Measurements from ENCODE around the gene PSMG4. TPM values are rescaled to one million over a fixed set of nuclear protein-coding genes. Genes with fewer than 3 reads are reported as not detected.

Gene PSMG4
- total RNA-seq, 1 donor from 2014 or later, result 9.7 TPM

DNA sequence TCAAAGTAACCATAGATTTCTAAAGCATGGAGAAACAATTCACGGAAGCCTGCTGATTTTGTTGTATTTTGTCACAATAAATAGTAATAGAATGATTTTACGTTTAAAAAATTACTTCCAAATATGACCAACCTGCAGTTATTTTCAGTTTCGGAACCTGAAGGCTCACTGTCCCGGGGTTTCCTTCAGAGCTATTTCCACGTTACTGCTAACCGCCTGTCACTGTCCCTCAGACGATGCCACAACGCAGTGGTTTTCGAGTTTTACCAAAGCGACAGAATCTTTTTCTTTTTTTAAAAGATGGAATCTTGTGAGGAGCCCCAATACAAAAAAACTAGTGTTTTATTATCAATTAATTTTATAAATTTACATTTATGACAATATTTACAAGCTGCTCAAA lies 40.5 kb downstream of the PSMG4 start:
- H3K9me3 Mint-ChIP-seq (ENCODE audit: unreplicated experiment), result no peaks in the 10 kb centered on the region
- no peak for DNase-seq (ENCODE audit: low spot score)
- TF ChIP-seq, protein P1, sequence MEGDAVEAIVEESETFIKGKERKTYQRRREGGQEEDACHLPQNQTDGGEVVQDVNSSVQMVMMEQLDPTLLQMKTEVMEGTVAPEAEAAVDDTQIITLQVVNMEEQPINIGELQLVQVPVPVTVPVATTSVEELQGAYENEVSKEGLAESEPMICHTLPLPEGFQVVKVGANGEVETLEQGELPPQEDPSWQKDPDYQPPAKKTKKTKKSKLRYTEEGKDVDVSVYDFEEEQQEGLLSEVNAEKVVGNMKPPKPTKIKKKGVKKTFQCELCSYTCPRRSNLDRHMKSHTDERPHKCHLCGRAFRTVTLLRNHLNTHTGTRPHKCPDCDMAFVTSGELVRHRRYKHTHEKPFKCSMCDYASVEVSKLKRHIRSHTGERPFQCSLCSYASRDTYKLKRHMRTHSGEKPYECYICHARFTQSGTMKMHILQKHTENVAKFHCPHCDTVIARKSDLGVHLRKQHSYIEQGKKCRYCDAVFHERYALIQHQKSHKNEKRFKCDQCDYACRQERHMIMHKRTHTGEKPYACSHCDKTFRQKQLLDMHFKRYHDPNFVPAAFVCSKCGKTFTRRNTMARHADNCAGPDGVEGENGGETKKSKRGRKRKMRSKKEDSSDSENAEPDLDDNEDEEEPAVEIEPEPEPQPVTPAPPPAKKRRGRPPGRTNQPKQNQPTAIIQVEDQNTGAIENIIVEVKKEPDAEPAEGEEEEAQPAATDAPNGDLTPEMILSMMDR (IDR thresholded peaks at IDR 0.05; ENCODE audit: unreplicated experiment), result no peak
- no peak overlapping the region for H3K4me3 Mint-ChIP-seq (ENCODE audit: unreplicated experiment)
- H3K27ac Mint-ChIP-seq (ENCODE audit: unreplicated experiment), result no peak overlapping the region
- peaks cover 2% of the 10 kb centered on the region for H3K27me3 Mint-ChIP-seq (ENCODE audit: unreplicated experiment)
- peaks cover 20% of the 10 kb centered on the region for H3K36me3 Mint-ChIP-seq (ENCODE audit: low read depth, unreplicated experiment)
- peaks cover 2% of the 10 kb centered on the region for H3K4me1 Mint-ChIP-seq (ENCODE audit: unreplicated experiment)

DNA sequence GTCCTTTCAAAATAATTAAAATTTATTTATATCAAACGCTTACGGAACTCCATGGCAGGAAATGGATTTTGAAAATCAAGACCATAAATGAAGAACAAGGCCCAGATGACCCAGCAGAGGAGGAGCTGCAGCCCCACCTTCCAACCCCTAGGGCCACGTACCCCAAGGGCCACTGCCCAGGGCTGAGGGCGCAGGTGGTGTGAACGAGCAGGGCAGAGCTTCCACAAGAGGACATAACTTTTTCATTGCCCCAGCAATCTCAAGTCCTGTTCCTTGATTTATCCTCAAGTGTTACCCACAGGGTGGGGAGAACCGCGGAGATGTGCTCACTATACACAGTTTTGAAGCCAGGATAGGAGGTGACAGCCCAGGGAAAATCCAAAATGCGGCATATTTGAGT lies 42.8 kb downstream of the PSMG4 start:
- Mint-ChIP-seq H3K27ac (ENCODE audit: unreplicated experiment) (no peak overlapping the region), H3K36me3 (ENCODE audit: low read depth, unreplicated experiment) (peaks cover 31% of the 10 kb centered on the region), H3K27me3 (ENCODE audit: unreplicated experiment) (peaks cover 4% of the 10 kb centered on the region), H3K9me3 (ENCODE audit: unreplicated experiment) (peaks cover 4% of the 10 kb centered on the region), H3K4me3 (ENCODE audit: unreplicated experiment) (no peak overlapping the region), H3K4me1 (ENCODE audit: unreplicated experiment) (peaks cover 2% of the 10 kb centered on the region)
- TF ChIP-seq, protein P1 (IDR thresholded peaks at IDR 0.05; ENCODE audit: unreplicated experiment), result no peak
- DNase-seq (ENCODE audit: low spot score), result no peak

DNA sequence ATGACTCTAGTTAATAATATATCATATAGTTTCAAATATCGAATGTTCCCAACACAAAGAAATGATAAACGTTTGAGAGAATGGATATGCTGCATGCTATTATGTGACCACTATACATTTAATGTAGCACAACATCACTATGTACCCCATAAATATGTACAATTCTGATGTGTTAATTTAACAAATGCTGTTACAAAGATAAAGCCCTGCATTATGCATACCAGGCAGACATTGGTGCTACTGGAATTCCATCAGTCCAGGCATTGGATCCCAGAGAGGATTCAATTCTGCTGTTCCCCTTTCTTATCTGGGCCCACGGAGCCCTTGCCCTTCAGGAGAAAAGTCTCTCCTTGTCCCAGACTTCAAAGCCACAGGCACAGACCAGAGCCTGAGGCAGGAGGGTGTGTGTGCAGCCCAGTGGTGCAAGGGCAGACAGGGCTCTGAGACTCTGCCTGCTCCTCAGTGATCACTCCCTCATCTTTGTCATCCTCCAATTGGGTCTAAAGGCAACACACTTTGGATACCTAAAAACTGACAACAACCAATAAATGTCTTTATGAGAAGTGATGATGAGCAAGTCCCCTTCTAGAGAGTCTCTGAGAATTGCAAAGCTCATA lies 45.2 kb downstream of the PSMG4 start:
- H3K4me1 Mint-ChIP-seq (ENCODE audit: unreplicated experiment), result peaks cover 2% of the 10 kb centered on the region
- peaks cover 4% of the 10 kb centered on the region for H3K9me3 Mint-ChIP-seq (ENCODE audit: unreplicated experiment)
- no peak overlapping the region for H3K4me3 Mint-ChIP-seq (ENCODE audit: unreplicated experiment)
- peaks cover 37% of the 10 kb centered on the region for H3K36me3 Mint-ChIP-seq (ENCODE audit: low read depth, unreplicated experiment)
- TF ChIP-seq, protein P1 (IDR thresholded peaks at IDR 0.05; ENCODE audit: unreplicated experiment), result no peak
- no peak for DNase-seq (ENCODE audit: low spot score)
- H3K27me3 Mint-ChIP-seq (ENCODE audit: unreplicated experiment), result peaks cover 6% of the 10 kb centered on the region
- H3K27ac Mint-ChIP-seq (ENCODE audit: unreplicated experiment), result no peak overlapping the region

DNA sequence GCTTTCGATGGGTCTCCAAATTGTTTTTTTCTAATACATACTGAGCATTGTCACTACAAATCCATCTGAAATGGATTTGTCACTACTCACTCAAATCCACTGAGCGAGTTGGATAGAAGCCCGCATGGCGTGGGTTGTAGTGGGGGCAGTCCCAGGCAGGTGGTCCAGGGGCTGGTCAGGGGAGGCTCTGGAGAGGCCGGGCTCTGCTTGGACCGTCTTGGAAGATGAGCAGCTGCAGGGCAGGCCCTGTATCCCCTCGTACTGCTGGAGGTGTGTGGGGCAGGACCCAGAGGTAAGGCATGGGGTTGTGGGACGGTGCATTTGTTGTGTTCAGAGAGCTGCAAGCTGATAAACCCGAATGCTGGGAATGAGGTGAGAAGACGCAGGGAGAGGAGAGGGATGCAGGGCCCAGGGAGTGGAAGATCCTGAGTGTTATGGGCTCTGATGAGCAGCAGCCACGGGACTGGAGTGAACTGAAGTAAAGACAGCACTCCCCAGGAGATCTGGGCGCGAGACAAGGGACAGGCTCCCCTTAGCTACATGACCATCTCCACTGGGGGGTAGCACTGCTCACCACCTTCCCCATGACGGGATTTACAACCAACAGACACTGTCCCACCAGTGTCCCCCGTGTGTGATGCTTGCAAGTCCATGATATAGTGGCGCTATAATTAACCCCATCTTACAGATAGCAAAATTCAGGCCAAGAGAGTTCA lies 45.9 kb downstream of the PSMG4 start:
- DNase-seq (ENCODE audit: low spot score), result no peak
- TF ChIP-seq, protein P1 (IDR thresholded peaks at IDR 0.05; ENCODE audit: unreplicated experiment), result no peak
- H3K9me3 Mint-ChIP-seq (ENCODE audit: unreplicated experiment), result peaks cover 4% of the 10 kb centered on the region
- peaks cover 37% of the 10 kb centered on the region for H3K36me3 Mint-ChIP-seq (ENCODE audit: low read depth, unreplicated experiment)
- peaks cover 6% of the 10 kb centered on the region for H3K27me3 Mint-ChIP-seq (ENCODE audit: unreplicated experiment)
- peaks cover 2% of the 10 kb centered on the region for H3K4me1 Mint-ChIP-seq (ENCODE audit: unreplicated experiment)
- H3K27ac Mint-ChIP-seq (ENCODE audit: unreplicated experiment), result no peak overlapping the region
- H3K4me3 Mint-ChIP-seq (ENCODE audit: unreplicated experiment), result no peak overlapping the region

DNA sequence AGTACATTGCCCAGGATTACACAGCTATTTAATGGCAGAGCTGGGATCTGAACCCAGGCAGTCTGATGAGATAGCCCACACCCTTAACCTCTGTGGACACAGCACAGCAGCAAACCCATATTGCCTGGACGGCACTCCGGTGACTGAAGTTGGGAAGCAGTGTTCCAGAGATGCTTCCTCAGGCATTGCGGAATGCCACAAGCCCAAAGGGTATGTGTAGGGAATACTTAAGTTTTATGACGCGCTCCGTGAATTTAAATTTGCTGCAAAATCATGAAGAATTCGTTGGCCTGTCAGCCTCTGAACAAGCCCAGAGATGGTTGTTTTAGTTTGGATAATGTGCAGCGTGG lies 46.4 kb downstream of the PSMG4 start:
- TF ChIP-seq, protein P1 (IDR thresholded peaks at IDR 0.05; ENCODE audit: unreplicated experiment), result no peak
- DNase-seq (ENCODE audit: low spot score), result no peak
- Mint-ChIP-seq H3K36me3 (ENCODE audit: low read depth, unreplicated experiment) (peaks cover 37% of the 10 kb centered on the region), H3K4me3 (ENCODE audit: unreplicated experiment) (peak overlapping the region; percentile 57), H3K9me3 (ENCODE audit: unreplicated experiment) (peaks cover 4% of the 10 kb centered on the region), H3K4me1 (ENCODE audit: unreplicated experiment) (peaks cover 2% of the 10 kb centered on the region), H3K27ac (ENCODE audit: unreplicated experiment) (no peak overlapping the region), H3K27me3 (ENCODE audit: unreplicated experiment) (peaks cover 6% of the 10 kb centered on the region)

Measured in endothelial cell (in vitro differentiated cells).